Urinary bladder (tissue), 4 donors: ENCODE results near the gene ZYG11A. TPM values are rescaled to one million over a fixed set of nuclear protein-coding genes. Genes with fewer than 3 reads are reported as not detected.
A peak's percentile ranks its signal among the peaks of the same experiment; 100 is the strongest.
"Not testable (repeated sequence)": the region's sequence is repeated elsewhere in the genome, so short reads cannot be mapped to it uniquely, and the experiment has no call there.

Source experiments
- DNase-seq: peaks from one replicate; pipeline ENCODE4 v3.0.0-alpha.2; 2015; ENCODE audit errors: extremely low spot score
- H3K27ac ChIP-seq: one replicate; pipeline ENCODE4 v1.5.1; 2013; ENCODE audit warnings: low read depth, mild to moderate bottlenecking, moderate library complexity
- H3K36me3 ChIP-seq: one replicate; pipeline ENCODE4 v1.6.1; 2013; ENCODE audit warnings: mild to moderate bottlenecking, moderate library complexity; ENCODE audit not compliant: insufficient read depth
- H3K4me1 ChIP-seq: one replicate; pipeline ENCODE4 v1.6.1; 2013; ENCODE audit warnings: mild to moderate bottlenecking, moderate library complexity; ENCODE audit not compliant: insufficient read depth
- H3K4me3 ChIP-seq: one replicate; pipeline ENCODE4 v1.5.1; 2013; ENCODE audit warnings: low read depth, low read length
- WGBS: extraction: QIAGEN DNeasy Blood & Tissue Kit; methylation state at CpG from one replicate; pipeline ENCODE4 v1.1.7; 2013; 5-methylcytosine and 5-hydroxymethylcytosine counted together
- polyA plus RNA-seq: library from polyadenylated mRNA; stranded (reverse); fragments of 200-250 nt; gene quantifications from one replicate; pipeline ENCODE4 v1.2.3, GENCODE V29; 2013
- total RNA-seq: library from RNA; depleted of rRNA; stranded (reverse); fragments of >200 nt; gene quantifications from one replicate; pipeline ENCODE4 v1.2.3, GENCODE V29; 2014
- donor health status: healthy with polysubstance abuse.
- donor health status: healthy.

ZYG11A gene
- total RNA-seq, result 0.85 TPM
- 0.13 TPM for polyA plus RNA-seq

DNA sequence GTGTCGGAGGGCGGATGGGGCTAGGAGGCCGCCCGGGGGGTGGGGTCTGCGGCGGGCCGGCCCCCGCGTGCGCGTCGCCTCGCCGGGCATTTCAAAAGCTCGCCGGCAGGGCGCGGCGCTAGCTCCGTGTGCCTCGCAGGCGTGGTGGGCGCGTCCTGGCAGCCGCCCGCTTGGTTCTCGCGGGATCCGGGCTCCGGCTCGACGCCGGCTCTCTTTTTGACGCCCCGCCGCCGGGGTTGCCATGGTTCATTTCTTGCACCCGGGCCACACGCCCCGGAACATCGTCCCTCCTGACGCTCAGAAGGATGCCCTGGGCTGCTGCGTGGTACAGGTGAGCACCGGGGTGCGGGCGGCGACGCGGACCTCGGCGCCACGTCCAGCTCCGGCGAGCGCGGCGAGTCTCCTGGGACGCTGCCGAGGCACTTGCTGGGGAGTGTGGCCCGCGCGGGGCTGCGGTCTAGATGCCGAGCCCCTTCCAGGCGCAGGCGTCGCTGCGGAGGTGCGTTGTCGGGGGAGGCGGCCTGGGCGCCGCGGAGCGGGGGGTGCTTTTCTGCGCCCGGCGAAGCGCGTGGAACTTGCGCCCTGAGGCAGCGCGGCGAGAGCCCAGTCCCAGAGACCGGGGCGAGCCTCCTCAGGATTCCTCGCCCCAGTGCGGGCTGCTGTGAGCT, at the start of gene ZYG11A:
Gene ZYG11A (plus strand): TSS at position 118 of the 668 bp plus-strand sequence. CDS start 124 bp downstream, at position 242.
- under 1% methylated on average over 88 of the region's 88 CpGs for WGBS
- no peak for DNase-seq
- Histone ChIP-seq H3K4me3 (peak within 1 kb of the TSS; percentile 42), H3K4me1 (no peaks in the 10 kb centered on the region), H3K27ac (no peak within 1 kb of the TSS), H3K36me3 (no peaks in the 10 kb centered on the region)

DNA sequence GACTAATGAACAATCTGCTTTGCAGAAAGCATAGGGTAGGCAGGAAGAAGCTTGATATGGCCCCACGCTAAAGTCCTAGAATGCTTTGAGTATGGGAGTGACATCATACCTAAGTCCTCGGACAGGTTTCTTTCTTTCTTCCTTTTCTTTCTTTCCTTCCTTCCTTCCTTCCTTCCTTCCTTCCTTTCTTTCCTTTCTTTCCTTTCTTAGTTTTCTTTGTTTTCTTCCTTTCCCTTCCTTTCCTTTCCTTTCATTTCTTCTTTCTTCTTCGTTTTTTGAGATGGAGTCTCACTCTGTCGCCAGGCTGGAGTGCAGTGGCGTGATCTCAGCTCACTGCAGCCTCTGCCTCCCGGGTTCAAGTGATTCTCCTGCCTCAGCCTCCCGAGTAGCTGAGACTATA, 48.8 kb upstream of the ZYG11A start:
- not testable (repeated sequence) for H3K36me3 ChIP-seq, H3K4me1 ChIP-seq, DNase-seq, H3K27ac ChIP-seq, H3K4me3 ChIP-seq
- 81% methylated on average over 7 of the region's 7 CpGs for WGBS

DNA sequence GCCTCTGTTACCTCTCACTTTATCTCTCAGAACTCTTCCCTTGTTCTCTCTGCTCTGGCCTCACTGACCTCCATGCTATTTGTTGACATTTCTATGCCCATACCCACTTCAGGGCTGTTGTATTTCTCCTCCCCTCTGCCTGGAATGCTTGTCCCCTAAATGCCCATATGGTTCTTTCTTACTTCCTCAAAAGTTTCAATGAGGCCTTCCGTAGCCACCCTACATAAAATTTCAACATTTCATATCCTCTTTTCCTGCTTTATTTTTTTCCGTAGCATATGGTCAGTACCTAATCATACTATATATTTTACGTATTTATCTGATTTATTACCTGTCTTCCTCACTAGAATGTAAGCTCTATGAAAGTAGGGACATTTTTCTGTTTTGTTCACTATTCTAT, 47.1 kb upstream of the ZYG11A start:
- H3K4me1 ChIP-seq, result no peaks in the 10 kb centered on the region
- peaks cover 3% of the 10 kb centered on the region for H3K36me3 ChIP-seq
- WGBS, result 91% methylated on average over 3 of the region's 3 CpGs

DNA sequence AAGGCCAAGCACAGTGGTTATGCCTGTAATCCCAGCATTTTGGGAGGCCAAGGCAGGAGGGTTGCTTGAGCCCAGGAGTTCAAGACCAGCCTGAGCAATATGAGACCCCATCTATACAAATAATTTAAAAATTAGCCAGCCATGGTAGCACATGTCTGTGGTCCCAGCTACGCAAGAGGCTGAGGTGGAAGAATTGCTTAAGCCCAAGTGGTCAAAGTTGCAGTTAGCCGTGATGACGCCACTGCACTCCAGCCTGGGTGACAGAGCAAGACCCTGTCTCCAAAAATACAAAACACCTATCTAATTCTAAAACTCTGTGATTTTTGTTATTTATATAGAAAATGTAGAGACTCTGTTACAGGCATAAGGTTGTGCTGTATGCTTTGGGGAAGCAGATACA, 44.2 kb upstream of the ZYG11A start:
- Histone ChIP-seq H3K36me3 (peaks cover 3% of the 10 kb centered on the region), H3K4me3 (no peak overlapping the region), H3K4me1 (no peaks in the 10 kb centered on the region), H3K27ac (no peak overlapping the region)
- 98% methylated on average over 3 of the region's 3 CpGs for WGBS
- no peak for DNase-seq

More for the DNA sequence above, 47.1 kb upstream of the ZYG11A start:
- H3K4me3 ChIP-seq, result no peak overlapping the region
- DNase-seq, result no peak
- no peak overlapping the region for H3K27ac ChIP-seq

DNA sequence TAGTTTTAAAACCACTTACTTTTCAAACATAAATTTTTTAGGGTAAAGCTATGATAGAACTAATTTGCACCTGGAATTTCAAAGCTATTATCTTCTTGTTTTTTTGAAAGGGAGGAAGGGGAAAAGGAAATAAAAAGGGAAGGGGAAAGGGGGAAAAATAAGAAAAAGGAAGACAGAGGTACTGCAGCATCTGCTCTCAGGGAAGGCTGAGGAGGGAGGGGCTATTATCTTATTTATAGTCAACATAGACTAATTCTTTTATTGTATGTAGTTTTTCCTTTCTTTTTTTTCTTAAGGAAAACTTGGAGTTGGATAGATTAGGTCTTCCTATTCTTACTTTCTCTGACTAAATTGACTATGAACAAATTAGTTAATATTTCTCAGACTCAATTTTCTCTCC, 41.5 kb upstream of the ZYG11A start:
- DNase-seq, result no peak
- peaks cover 3% of the 10 kb centered on the region for H3K36me3 ChIP-seq
- H3K27ac ChIP-seq, result no peak overlapping the region
- no peaks in the 10 kb centered on the region for H3K4me1 ChIP-seq
- H3K4me3 ChIP-seq, result no peak overlapping the region

DNA sequence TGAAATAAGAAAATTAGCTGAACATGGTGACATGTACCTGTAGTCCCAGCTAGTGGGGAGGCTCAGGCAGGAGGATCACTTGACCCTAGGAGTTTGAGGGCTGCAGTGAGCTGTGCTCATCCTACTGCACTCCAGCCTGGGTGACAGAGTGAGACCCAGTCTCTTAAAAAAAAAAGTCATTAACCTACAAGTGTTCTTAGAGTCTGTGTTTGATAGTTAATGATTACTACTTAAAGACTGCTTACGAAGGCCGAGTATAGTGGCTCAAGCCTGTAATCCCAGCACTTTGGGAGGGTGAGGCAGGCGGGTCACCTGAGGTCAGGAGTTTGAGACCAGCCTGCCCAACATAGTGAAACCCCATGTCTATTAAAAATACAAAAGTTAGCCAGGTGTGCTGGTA, 38.5 kb upstream of the ZYG11A start:
- not testable (repeated sequence) for H3K4me1 ChIP-seq, DNase-seq, H3K36me3 ChIP-seq, H3K27ac ChIP-seq, H3K4me3 ChIP-seq
- 96% methylated on average over 3 of the region's 3 CpGs for WGBS

DNA sequence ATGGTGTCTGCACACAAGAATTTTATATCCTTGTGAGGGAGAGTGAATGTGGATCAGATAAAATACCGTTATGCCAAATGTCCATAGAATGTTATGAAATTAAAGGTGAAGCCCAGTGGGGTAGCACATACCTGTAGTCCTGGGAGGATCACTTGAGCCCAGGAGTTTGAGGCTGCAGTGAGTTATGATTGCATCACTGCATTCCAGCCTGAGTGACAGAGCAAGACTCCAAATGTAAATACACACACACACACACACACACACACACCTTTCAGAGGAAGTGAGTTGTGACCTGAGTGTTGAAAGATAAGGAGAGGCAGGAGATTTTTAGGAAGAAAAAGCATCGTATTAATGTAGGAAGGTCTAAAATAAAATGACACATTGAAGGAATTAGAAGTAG, 28.1 kb upstream of the ZYG11A start:
- peaks cover 7% of the 10 kb centered on the region for H3K36me3 ChIP-seq
- 84% methylated on average over 2 of the region's 2 CpGs for WGBS
- DNase-seq, result no peak

DNA sequence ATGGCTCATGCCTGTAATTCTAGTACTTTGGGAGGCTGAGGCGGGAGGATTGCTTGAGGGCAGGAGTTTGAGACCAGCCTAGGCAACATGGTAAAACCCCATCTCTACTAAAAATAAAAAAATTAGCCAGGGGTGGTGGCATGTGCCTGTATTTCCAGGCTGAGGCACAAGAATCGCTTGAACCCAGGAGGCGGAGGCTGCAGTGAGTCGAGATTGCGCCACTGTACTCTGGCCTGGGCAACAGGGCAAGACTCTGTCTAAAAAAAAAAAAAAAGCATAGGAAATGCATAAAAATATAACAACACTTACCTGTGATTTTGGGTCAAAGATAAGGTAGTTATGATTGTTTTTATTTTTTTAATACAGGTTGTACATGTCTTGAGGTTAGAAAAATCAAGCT, 21.7 kb upstream of the ZYG11A start:
- not testable (repeated sequence) for DNase-seq, H3K36me3 ChIP-seq, H3K27ac ChIP-seq, H3K4me3 ChIP-seq, H3K4me1 ChIP-seq
- 98% methylated on average over 5 of the region's 5 CpGs for WGBS

More for the DNA sequence above, 28.1 kb upstream of the ZYG11A start:
- Histone ChIP-seq H3K4me1 (no peaks in the 10 kb centered on the region), H3K27ac (no peak overlapping the region), H3K4me3 (no peak overlapping the region)

DNA sequence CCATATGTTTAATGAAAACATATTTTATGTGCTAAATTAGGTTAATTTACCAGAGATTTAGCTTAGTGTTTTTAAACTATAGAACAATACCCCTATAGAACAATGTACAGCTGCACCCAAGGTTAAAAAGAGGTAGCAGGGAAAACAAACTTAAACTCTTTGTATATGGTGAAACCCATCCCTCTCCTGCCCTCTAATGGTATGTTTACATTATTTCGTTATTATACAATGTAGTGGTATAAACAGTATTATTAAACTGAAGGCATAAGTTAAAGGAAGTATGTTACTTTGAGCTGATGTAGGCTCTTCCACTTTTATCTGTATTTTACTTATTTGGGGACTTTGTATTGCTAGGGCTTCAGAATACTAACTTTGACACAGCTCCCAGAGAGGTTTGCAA, 16.7 kb upstream of the ZYG11A start:
- no peak for DNase-seq
- Histone ChIP-seq H3K36me3 (peaks cover 4% of the 10 kb centered on the region), H3K4me1 (no peaks in the 10 kb centered on the region), H3K27ac (no peak overlapping the region), H3K4me3 (no peak overlapping the region)
- WGBS, result 10% methylated on average over 1 of the region's 1 CpG

DNA sequence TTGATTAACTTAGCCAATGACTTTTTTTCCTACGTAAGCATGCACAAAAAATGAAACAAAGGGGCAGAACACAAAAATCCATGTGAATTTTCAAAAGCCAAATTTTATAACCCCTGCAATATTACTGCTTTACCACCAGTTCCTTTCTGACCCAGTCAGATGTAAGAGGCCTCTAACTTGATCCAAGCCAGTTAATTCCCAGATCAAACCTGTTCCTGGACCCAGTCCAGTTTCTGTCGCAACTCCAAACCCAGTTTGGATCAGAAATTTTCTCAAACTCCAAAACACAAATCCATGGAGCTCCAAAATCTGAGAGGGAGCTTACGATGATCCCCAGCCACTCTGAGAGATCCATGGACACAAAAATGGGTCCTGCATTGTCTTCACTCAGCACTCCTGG, 7.8 kb upstream of the ZYG11A start:
- 64% methylated on average over 3 of the region's 3 CpGs for WGBS
- H3K4me1 ChIP-seq, result no peaks in the 10 kb centered on the region
- DNase-seq, result no peak
- no peak overlapping the region for H3K27ac ChIP-seq
- H3K4me3 ChIP-seq, result no peak overlapping the region
- no peaks in the 10 kb centered on the region for H3K36me3 ChIP-seq

DNA sequence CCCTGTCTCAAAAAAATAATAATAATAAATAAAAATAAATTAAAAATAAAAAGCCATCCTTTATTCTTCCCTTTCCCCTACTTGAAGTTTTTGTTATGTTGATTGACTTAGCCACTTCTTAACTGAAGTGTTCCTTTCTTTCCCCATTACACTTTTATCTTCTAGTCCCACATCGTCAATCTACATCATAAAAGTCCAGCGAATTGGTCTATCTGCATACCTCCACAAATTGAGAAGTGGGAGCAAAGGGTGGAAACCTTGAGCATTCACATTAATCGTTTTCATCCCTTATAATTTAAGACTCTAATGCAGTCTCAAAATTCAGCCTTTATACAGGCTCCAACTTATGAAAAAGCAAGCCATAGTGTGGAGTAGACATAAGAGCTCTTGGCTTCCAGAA, 6.5 kb upstream of the ZYG11A start:
- Histone ChIP-seq H3K4me3 (no peak overlapping the region), H3K36me3 (no peaks in the 10 kb centered on the region), H3K4me1 (no peaks in the 10 kb centered on the region), H3K27ac (no peak overlapping the region)
- DNase-seq, result no peak
- WGBS, result 57% methylated on average over 3 of the region's 3 CpGs

DNA sequence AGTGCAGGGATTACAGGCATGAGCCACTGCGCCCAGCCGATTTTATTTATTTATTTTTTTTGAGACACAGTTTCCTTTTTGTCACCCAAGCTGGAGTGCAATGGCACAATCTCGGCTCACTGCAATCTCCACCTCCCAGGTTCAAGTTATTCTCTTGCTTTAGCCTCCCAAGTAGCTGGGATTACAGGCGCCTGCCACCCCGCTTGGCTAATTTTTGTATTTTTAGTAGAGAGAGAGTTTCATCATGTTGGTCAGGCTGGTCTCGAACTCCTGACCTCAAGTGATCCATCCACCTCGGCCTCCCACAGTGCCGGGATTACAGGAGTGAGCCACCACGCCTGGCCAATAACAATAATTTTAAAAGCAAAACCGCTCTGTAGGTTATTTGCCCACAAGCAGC, 3.4 kb upstream of the ZYG11A start:
- H3K4me1 ChIP-seq, H3K27ac ChIP-seq, H3K36me3 ChIP-seq, H3K4me3 ChIP-seq, DNase-seq: not testable (repeated sequence)
- WGBS, result 94% methylated on average over 10 of the region's 10 CpGs

DNA sequence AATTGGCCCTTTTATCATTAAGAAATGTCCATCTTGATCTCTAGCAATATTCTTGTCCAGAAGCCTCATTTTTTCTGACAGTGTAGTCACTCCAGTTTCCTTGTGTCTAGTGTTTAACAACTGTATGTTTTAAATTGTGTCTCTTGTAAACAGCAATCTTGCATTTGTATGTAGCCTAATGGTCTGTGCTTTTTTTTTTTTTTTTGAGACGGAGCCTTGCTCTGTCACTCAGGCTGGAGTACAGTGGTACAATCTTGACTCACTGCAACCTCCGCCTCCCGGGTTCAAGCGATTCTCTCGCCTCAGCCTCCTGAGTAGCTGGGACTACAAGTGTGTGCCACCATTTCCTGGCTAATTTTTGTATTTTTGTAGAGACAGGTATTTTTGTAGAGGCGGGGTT, 2.6 kb downstream of the ZYG11A start:
- not testable (repeated sequence) for H3K27ac ChIP-seq, H3K36me3 ChIP-seq, DNase-seq, H3K4me1 ChIP-seq, H3K4me3 ChIP-seq
- 85% methylated on average over 6 of the region's 6 CpGs for WGBS

DNA sequence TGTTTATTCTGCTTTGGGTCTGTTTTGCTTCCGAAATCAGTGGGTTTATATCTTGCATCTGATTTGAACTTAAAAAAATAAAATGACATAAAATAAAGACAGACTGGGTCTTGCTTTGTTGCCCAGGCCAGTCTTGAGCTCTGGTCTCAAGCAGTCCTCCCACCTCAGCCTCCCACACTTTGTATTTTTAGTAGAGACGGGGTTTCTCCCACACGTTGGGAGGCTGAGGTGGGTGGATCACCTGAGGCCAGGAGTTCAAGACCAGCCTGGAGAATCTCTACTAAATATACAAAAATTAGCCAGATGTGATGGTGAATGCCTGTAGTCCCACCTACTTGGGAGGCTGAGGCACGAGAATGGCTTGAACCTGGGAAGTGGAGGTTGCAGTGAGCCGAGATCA, 5.9 kb downstream of the ZYG11A start:
- Histone ChIP-seq H3K4me3 (no peak overlapping the region), H3K36me3 (no peaks in the 10 kb centered on the region), H3K27ac (no peak overlapping the region), H3K4me1 (no peaks in the 10 kb centered on the region)
- 89% methylated on average over 5 of the region's 5 CpGs for WGBS
- DNase-seq, result no peak

DNA sequence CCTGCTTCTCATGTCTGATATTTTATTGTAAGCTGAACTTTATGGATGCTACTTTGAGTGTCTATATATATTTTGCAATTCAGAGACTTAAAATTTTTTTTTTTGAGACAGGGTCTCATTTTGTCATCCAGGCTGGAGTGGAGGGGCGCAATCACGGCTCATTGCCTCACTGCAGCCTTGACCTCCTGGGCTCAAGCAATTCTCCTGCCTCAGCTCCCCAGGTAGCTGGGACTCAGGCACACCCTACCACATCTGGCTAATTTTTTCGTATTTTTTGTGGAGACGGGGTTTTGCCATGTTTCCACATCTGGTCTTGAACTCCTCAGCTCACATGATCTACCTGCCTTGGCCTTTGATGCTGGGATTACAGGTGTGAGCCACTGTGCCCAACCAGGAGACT, 8.4 kb downstream of the ZYG11A start:
- no peak for DNase-seq
- no peaks in the 10 kb centered on the region for H3K36me3 ChIP-seq
- 89% methylated on average over 4 of the region's 4 CpGs for WGBS
- H3K4me3 ChIP-seq, result no peak overlapping the region
- H3K27ac ChIP-seq, result no peak overlapping the region
- no peaks in the 10 kb centered on the region for H3K4me1 ChIP-seq
